PC-9 (cell line): ENCODE measurements around the gene PRKCB. TPM values are rescaled to one million over a fixed set of nuclear protein-coding genes. Genes with fewer than 3 reads are reported as not detected.

Experiments used
- BruUV-seq: library from RNA; stranded (reverse); fragments of 400-500 nt; replicated peaks from 2 replicates; lab custom pipeline; 2021; lab: Mats Ljungman, UMichigan
- CTCF ChIA-PET: fragments of 300-600 bp; sonication (Branson Sonifier 250); formaldehyde crosslinking; loops from one replicate; lab custom pipeline; 2022; ENCODE audit warnings: antibody characterized with exemption; lab: Charles Lee
- POLR2A ChIA-PET: fragments of 300-600 bp; sonication (Branson Sonifier 250); formaldehyde crosslinking; loops from one replicate; lab custom pipeline; 2022; ENCODE audit warnings: antibody characterized with exemption; ENCODE audit not compliant: unreplicated experiment; lab: Charles Lee
- DNase-seq, 2 experiments: peaks; one replicate each; pipeline versions ENCODE4 v3.0.0 to v3.0.0-alpha.2; 2015 to 2022; ENCODE audit warnings: mixed read lengths in 1 of 2
- H2AFZ ChIP-seq: fragments of 200-600 bp; sonication (generic); 2 replicates; pipeline ENCODE4 v1.8.1; 2017; ENCODE audit warnings: antibody characterized with exemption
- H3F3A ChIP-seq: fragments of 200-600 bp; sonication (generic); 2 replicates; pipeline ENCODE4 v1.8.1; 2017; ENCODE audit warnings: antibody characterized with exemption, mild to moderate bottlenecking, low read depth; ENCODE audit not compliant: insufficient read depth
- H3K27ac ChIP-seq: fragments of 200-600 bp; sonication (generic); 2 replicates; pipeline ENCODE4 v1.6.1; 2016; ENCODE audit warnings: mixed run types
- H3K27me3 ChIP-seq: fragments of 200-600 bp; sonication (generic); 2 replicates; pipeline ENCODE4 v1.6.1; 2016; ENCODE audit warnings: low read depth, mixed run types; ENCODE audit not compliant: insufficient read depth
- H3K36me3 ChIP-seq: fragments of 200-600 bp; sonication (generic); 2 replicates; pipeline ENCODE4 v1.6.1; 2016; ENCODE audit warnings: low read depth, mixed run types
- H3K4me1 ChIP-seq: fragments of 200-600 bp; sonication (generic); replicated peaks from 2 replicates; pipeline ENCODE4 v1.6.1; 2016; ENCODE audit warnings: mixed run types; ENCODE audit not compliant: insufficient read depth
- H3K4me2 ChIP-seq: fragments of 200-600 bp; sonication (generic); 2 replicates; pipeline ENCODE4 v1.6.1; 2017; ENCODE audit warnings: mixed run types
- H3K4me3 ChIP-seq: fragments of 200-600 bp; sonication (generic); 2 replicates; pipeline ENCODE4 v1.6.1; 2016; ENCODE audit warnings: mixed run types
- H3K79me2 ChIP-seq: fragments of 200-600 bp; sonication (generic); 2 replicates; pipeline ENCODE4 v1.6.1; 2017; ENCODE audit warnings: low read depth, mixed run types
- H3K9me2 ChIP-seq: fragments of 200-600 bp; sonication (generic); 2 replicates; pipeline ENCODE4 v1.8.1; 2017; ENCODE audit warnings: mild to moderate bottlenecking; ENCODE audit not compliant: insufficient read depth
- H3K9me3 ChIP-seq: fragments of 200-600 bp; sonication (generic); 2 replicates; pipeline ENCODE4 v1.8.1; 2016; ENCODE audit warnings: low read depth; ENCODE audit not compliant: insufficient read depth
- H4K20me1 ChIP-seq: fragments of 200-600 bp; sonication (generic); 2 replicates; pipeline ENCODE4 v1.8.1; 2017; ENCODE audit not compliant: insufficient read depth
- EZH2 ChIP-seq: fragments of 200-600 bp; sonication (generic); IDR thresholded peaks from 2 replicates; pipeline ENCODE4 v1.8.0; 2017; ENCODE audit warnings: antibody characterized with exemption, low read depth
- intact Hi-C: fragments of 100-400 bp; cut with micrococcal nuclease; formaldehyde crosslinking; loops from one replicate; pipeline ENCODE4 v1.10.0; 2022; ENCODE audit not compliant: unreplicated experiment
- total RNA-seq: library from RNA; stranded (reverse); gene quantifications from 2 replicates; pipeline ENCODE4 v1.2.3, GENCODE V29; 2021
- TF ChIP-seq, protein P1 (sequence below): fragments of 200-600 bp; sonication (generic); conservative IDR thresholded peaks from 2 replicates; pipeline ENCODE4 v1.6.1; 2017; ENCODE audit warnings: mixed run types, antibody characterized with exemption, mild to moderate bottlenecking, moderate library complexity

PRKCB gene
- total RNA-seq, 1 experiment from 2014 or later: not detected

DNA sequence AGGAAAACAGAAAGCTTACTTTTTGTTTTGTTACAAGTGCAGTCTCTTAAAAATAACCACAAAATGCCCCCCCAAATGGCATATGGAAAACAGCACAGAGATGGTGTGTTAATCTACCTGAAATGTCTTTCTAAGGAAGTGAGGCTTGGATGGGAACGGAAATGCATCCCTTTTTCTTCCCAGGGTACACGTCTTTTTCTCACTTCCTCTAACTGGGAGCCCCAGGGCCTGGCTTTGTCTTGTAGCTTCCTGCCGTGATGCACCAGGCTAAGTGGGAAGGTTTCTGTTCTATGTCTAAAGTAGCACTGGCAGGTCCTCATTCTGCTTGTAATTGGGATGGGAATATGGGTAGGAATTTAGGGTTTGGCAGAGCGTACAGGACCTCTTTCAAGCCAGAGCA is 367.9 kb downstream of the PRKCB start:
- no peak for DNase-seq
- TF ChIP-seq, protein P1, sequence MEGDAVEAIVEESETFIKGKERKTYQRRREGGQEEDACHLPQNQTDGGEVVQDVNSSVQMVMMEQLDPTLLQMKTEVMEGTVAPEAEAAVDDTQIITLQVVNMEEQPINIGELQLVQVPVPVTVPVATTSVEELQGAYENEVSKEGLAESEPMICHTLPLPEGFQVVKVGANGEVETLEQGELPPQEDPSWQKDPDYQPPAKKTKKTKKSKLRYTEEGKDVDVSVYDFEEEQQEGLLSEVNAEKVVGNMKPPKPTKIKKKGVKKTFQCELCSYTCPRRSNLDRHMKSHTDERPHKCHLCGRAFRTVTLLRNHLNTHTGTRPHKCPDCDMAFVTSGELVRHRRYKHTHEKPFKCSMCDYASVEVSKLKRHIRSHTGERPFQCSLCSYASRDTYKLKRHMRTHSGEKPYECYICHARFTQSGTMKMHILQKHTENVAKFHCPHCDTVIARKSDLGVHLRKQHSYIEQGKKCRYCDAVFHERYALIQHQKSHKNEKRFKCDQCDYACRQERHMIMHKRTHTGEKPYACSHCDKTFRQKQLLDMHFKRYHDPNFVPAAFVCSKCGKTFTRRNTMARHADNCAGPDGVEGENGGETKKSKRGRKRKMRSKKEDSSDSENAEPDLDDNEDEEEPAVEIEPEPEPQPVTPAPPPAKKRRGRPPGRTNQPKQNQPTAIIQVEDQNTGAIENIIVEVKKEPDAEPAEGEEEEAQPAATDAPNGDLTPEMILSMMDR: no peak
- TF ChIP-seq EZH2: no peak
- POLR2A ChIA-PET: interaction anchor here (0.7 kb wide), 1 partner anchor 233 kb away, joined by 4 read pairs; no protein-coding TSS in a partner anchor
- intact Hi-C loops: no loop called here
- Histone ChIP-seq H3K4me2 (no peak overlapping the region), H4K20me1 (no peaks in the 10 kb centered on the region), H3K79me2 (no peaks in the 10 kb centered on the region), H3K9me3 (no peaks in the 10 kb centered on the region), H3K4me1 (no peaks in the 10 kb centered on the region), H3K4me3 (no peak overlapping the region), H3K27ac (no peak overlapping the region), H3K36me3 (no peaks in the 10 kb centered on the region), H3K9me2 (no peaks in the 10 kb centered on the region), H3F3A (no peaks in the 10 kb centered on the region), H3K27me3 (peaks cover 8% of the 10 kb centered on the region; the same call in 1 of the 2 replicates), H2AFZ (no peak overlapping the region)
- CTCF ChIA-PET: no interaction called here
- BruUV-seq: no TSS peak

DNA sequence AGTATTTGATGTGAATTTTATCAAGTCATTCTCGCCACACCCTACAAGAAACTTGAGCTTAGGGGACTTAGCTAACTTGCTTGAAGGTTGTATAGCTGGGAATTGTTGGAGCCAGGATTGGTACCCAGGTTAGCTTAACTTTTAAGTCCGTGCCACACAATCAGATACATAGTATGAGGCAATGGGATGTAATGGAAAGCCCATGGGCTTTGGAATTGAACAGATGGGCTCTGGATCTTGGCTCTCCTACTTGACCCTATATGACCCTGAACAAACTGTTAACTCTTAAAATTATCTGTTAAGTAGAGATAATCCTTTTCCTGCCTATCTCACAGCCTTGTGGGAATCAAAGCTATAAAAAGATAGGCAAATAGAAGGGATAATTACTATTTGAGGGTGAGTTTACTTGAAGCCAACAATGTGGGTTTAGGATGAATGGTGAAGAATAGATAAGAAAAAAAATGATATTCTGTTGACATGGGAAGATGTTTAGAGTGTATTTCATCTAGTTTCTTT is 368.4 kb downstream of the PRKCB start:
- intact Hi-C loops: no loop called here
- no TSS peak for BruUV-seq
- CTCF ChIA-PET: no interaction called here
- Histone ChIP-seq H3K36me3 (no peaks in the 10 kb centered on the region), H2AFZ (no peak overlapping the region), H3K4me2 (no peak overlapping the region), H3K4me3 (no peak overlapping the region), H3K27ac (no peak overlapping the region), H3K4me1 (no peaks in the 10 kb centered on the region), H3K79me2 (no peaks in the 10 kb centered on the region), H3K9me2 (no peaks in the 10 kb centered on the region), H3K27me3 (peaks cover 14% of the 10 kb centered on the region; the same call in 1 of the 2 replicates), H4K20me1 (no peaks in the 10 kb centered on the region), H3F3A (no peaks in the 10 kb centered on the region), H3K9me3 (no peaks in the 10 kb centered on the region)
- no peak for DNase-seq
- POLR2A ChIA-PET: interaction anchor here (0.5 kb wide), 1 partner anchor 19 kb away, joined by 3 read pairs; no protein-coding TSS in a partner anchor
- TF ChIP-seq, protein P1: no peak
- TF ChIP-seq EZH2: no peak

DNA sequence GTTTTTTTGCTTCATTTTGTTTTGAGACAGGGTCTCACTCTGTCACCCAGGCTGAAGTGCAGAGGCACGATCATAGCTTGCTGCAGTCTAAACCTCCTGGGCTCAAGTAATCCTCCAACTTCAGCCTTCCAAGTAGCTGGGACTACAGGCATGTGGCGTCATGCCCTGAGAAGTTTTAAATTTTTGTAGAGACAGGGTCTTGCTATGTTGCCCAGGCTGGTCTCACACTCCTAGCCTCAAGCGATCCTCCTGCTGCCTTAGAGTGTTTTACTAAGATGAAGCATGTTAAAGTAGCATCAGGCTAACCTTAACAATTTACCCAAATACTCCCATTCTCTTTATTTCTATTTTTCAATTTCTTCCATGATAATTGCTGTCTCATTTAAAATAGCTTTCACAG is 371.1 kb downstream of the PRKCB start:
- H3K4me1 ChIP-seq: no peaks in the 10 kb centered on the region
- peaks cover 39% of the 10 kb centered on the region for H3K27me3 ChIP-seq
- no peaks in the 10 kb centered on the region for H3K9me3 ChIP-seq
- no peak overlapping the region for H2AFZ ChIP-seq
- CTCF ChIA-PET: no interaction called here
- TF ChIP-seq, protein P1: no peak
- no peak for TF ChIP-seq EZH2
- H3K27ac ChIP-seq: no peak overlapping the region
- H3K4me2 ChIP-seq: no peak overlapping the region
- POLR2A ChIA-PET: no interaction called here
- H3K4me3 ChIP-seq: no peak overlapping the region
- H3F3A ChIP-seq: no peaks in the 10 kb centered on the region
- intact Hi-C loops: no loop called here
- H3K9me2 ChIP-seq: no peaks in the 10 kb centered on the region
- BruUV-seq: no TSS peak
- no peak for DNase-seq
- no peaks in the 10 kb centered on the region for H3K79me2 ChIP-seq
- no peaks in the 10 kb centered on the region for H3K36me3 ChIP-seq
- H4K20me1 ChIP-seq: no peaks in the 10 kb centered on the region
